Medulla oblongata (tissue), 1 donor: Measurements from ENCODE around the gene DLX2.

Experiments used
- DNase-seq: peaks from one replicate; pipeline ENCODE4 v3.0.0-alpha.2; 2015; ENCODE audit errors: extremely low spot score

DLX2 gene

GRCh38 chr2:172107690-172108586, 5.2 kb upstream of the DLX2 start:
- no peak for DNase-seq

- DNase-seq: no peak
Measured at GRCh38 chr2:172106108-172106961, 3.6 kb upstream of the DLX2 start.

GRCh38 chr2:172105471-172106107, 2.9 kb upstream of the DLX2 start:
- no peak for DNase-seq

- DNase-seq: peak; percentile 81
Measured at GRCh38 chr2:172103471-172104272, 972 bp upstream of the DLX2 start.

- no peak for DNase-seq
Measured at GRCh38 chr2:172101821-172102390, 794 bp downstream of the DLX2 start.

- no peak for DNase-seq
Measured at GRCh38 chr2:172100935-172101820, 1.5 kb downstream of the DLX2 start.

GRCh38 chr2:172100080-172100934, 2.4 kb downstream of the DLX2 start:
- no peak for DNase-seq

GRCh38 chr2:172099472-172100079, 3.1 kb downstream of the DLX2 start:
- DNase-seq: no peak

- no peak for DNase-seq
Measured at GRCh38 chr2:172098650-172099471, 3.8 kb downstream of the DLX2 start.

GRCh38 chr2:172098287-172098649, 4.4 kb downstream of the DLX2 start:
- no peak for DNase-seq

GRCh38 chr2:172097557-172098131, 5.1 kb downstream of the DLX2 start:
- DNase-seq: no peak

GRCh38 chr2:172096626-172097547, 5.8 kb downstream of the DLX2 start:
- no peak for DNase-seq

GRCh38 chr2:172095905-172096625, 6.6 kb downstream of the DLX2 start:
- no peak for DNase-seq

- no peak for DNase-seq
Measured at GRCh38 chr2:172095146-172095904, 7.4 kb downstream of the DLX2 start.
